ENCODE data around the gene BOLA1.

BOLA1 gene

GRCh38 chr1:149916193-149916897 is 17.0 kb downstream of the BOLA1 start:
- no peak for DNase-seq (ENCODE audit: extremely low spot score)
- ChIA-PET CTCF (interaction anchor here (1.0 to 2.0 kb wide), 6 partner anchors 9 to 46 kb away, joined by 3 to 5 read pairs (median 4); no protein-coding TSS in a partner anchor), POLR2A (interaction anchor here (0.5 to 0.7 kb wide), 3 partner anchors 9 to 1245 kb away, joined by 3 read pairs; a partner anchor contains a TSS)
- TF ChIP-seq, protein P1, sequence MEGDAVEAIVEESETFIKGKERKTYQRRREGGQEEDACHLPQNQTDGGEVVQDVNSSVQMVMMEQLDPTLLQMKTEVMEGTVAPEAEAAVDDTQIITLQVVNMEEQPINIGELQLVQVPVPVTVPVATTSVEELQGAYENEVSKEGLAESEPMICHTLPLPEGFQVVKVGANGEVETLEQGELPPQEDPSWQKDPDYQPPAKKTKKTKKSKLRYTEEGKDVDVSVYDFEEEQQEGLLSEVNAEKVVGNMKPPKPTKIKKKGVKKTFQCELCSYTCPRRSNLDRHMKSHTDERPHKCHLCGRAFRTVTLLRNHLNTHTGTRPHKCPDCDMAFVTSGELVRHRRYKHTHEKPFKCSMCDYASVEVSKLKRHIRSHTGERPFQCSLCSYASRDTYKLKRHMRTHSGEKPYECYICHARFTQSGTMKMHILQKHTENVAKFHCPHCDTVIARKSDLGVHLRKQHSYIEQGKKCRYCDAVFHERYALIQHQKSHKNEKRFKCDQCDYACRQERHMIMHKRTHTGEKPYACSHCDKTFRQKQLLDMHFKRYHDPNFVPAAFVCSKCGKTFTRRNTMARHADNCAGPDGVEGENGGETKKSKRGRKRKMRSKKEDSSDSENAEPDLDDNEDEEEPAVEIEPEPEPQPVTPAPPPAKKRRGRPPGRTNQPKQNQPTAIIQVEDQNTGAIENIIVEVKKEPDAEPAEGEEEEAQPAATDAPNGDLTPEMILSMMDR (IDR thresholded peaks at IDR 0.05; ENCODE audit: control extremely low read depth, extremely low read depth, low read depth, missing control alignments) = no peak

- CTCF ChIA-PET = interaction anchor here (1.0 to 1.5 kb wide), 4 partner anchors 12 to 45 kb away, joined by 3 to 4 read pairs (median 4); no protein-coding TSS in a partner anchor
- TF ChIP-seq, protein P1 (IDR thresholded peaks at IDR 0.05; ENCODE audit: control extremely low read depth, extremely low read depth, low read depth, missing control alignments) = no peak
- no peak for DNase-seq (ENCODE audit: extremely low spot score)
- POLR2A ChIA-PET = no interaction called here
Measured at GRCh38 chr1:149916898-149917252, 17.5 kb downstream of the BOLA1 start.

DNA sequence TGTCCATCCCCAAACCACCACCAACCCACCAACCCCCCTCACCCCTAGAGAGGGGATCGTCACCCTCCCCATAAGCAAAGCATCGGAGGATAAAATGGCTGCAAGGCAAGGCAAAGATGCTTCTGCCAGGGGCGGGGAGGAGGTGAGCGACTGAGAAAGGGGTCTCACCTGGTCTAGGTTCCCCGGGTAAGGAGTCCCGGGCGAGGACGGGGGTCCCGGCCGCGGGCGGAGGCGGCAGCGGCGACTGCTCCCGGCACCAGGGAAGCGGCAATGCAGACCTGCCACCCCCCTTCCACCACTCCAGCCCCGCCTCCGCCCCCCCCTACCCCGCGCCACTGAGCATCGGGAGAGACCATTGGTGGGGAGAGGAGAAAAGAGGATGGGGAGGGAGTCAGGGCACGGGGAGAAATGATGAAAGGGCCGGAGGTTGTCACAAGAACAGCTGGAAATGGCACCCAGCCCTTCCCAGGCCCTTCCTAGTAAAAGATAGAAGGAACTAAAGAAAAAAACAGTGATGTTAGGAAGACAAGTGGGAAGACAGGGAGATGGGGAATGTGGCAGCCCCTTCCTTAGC is 18.3 kb downstream of the BOLA1 start, which contains the start of gene SV2A:
SV2A (minus strand) TSS at position 274 of the 574 bp plus-strand sequence. CDS start 4,004 bp downstream, outside the sequence.
- ChIA-PET POLR2A (no interaction called here), CTCF (no interaction called here)
- TF ChIP-seq, protein P1 (IDR thresholded peaks at IDR 0.05; ENCODE audit: control extremely low read depth, extremely low read depth, low read depth, missing control alignments) = no peak
- DNase-seq (ENCODE audit: extremely low spot score) = peak; percentile 50

- ChIA-PET CTCF (interaction anchor here (1.0 kb wide), 1 partner anchor 38 kb away, joined by 3 read pairs; no protein-coding TSS in a partner anchor), POLR2A (no interaction called here)
- no peak for DNase-seq (ENCODE audit: extremely low spot score)
- TF ChIP-seq, protein P1 (IDR thresholded peaks at IDR 0.05; ENCODE audit: control extremely low read depth, extremely low read depth, low read depth, missing control alignments) = no peak
Measured at GRCh38 chr1:149923626-149924025, 24.3 kb downstream of the BOLA1 start.

GRCh38 chr1:149925345-149925744 is 26.0 kb downstream of the BOLA1 start:
- ChIA-PET CTCF (no interaction called here), POLR2A (interaction anchor here (0.6 to 1.6 kb wide), 2 partner anchors 9 to 39 kb away, joined by 3 to 5 read pairs; a partner anchor contains a TSS)
- TF ChIP-seq, protein P1 (IDR thresholded peaks at IDR 0.05; ENCODE audit: control extremely low read depth, extremely low read depth, low read depth, missing control alignments) = no peak
- no peak for DNase-seq (ENCODE audit: extremely low spot score)

GRCh38 chr1:149925751-149926150 is 26.4 kb downstream of the BOLA1 start:
- DNase-seq (ENCODE audit: extremely low spot score) = no peak
- POLR2A ChIA-PET = interaction anchor here (1.6 kb wide), 1 partner anchor 39 kb away, joined by 5 read pairs; a partner anchor contains a TSS
- CTCF ChIA-PET = no interaction called here
- TF ChIP-seq, protein P1 (IDR thresholded peaks at IDR 0.05; ENCODE audit: control extremely low read depth, extremely low read depth, low read depth, missing control alignments) = no peak

All from GM10248 (cell line).